RWPE1 (cell line): ENCODE data around the gene BABAM2.

ENCODE experiments used
- CTCF ChIA-PET: fragments of 350-600 bp; sonication (Branson Sonifier 250); formaldehyde crosslinking; extraction: SDS; loops from one replicate; lab custom pipeline; 2021; lab: Yijun Ruan, JAX
- POLR2A ChIA-PET: fragments of 400-600 bp; formaldehyde crosslinking; extraction: SDS; loops from one replicate; lab custom pipeline; 2020; ENCODE audit warnings: antibody characterized with exemption; ENCODE audit not compliant: low non-redundant PET; lab: Yijun Ruan, JAX
- DNase-seq: peaks from one replicate; pipeline ENCODE4 v3.0.0; 2012; ENCODE audit warnings: low spot score
- H3K27ac ChIP-seq: fragments of 450-650 bp; 2 replicates; pipeline ENCODE4 v1.5.1; 2017
- CTCF ChIP-seq: fragments of 450-650 bp; conservative IDR thresholded peaks from 2 replicates; pipeline ENCODE4 v1.5.1; 2017; ENCODE audit warnings: low read depth, mild to moderate bottlenecking

The BABAM2 gene

GRCh38 chr2:28162564-28162963 is 272.0 kb downstream of the BABAM2 start:
- POLR2A ChIA-PET = interaction anchor here (0.6 kb wide), 1 partner anchor 36 kb away, joined by 5 read pairs; no protein-coding TSS in a partner anchor
- no peak for DNase-seq
- H3K27ac ChIP-seq = no peak overlapping the region
- no peak for TF ChIP-seq CTCF
- CTCF ChIA-PET = interaction anchor here (0.5 to 0.6 kb wide), 2 partner anchors 8 to 83 kb away, joined by 3 to 6 read pairs; no protein-coding TSS in a partner anchor

GRCh38 chr2:28163028-28163427 is 272.5 kb downstream of the BABAM2 start:
- DNase-seq = no peak
- TF ChIP-seq CTCF = no peak
- ChIA-PET CTCF (interaction anchor here (0.6 kb wide), 1 partner anchor 8 kb away, joined by 6 read pairs; no protein-coding TSS in a partner anchor), POLR2A (interaction anchor here (0.6 kb wide), 1 partner anchor 35 kb away, joined by 5 read pairs; no protein-coding TSS in a partner anchor)
- H3K27ac ChIP-seq = no peak overlapping the region

- CTCF ChIA-PET = no interaction called here
These were observed 273.2 kb downstream of the BABAM2 start for GRCh38 chr2:28163627-28164279.

GRCh38 chr2:28164280-28164801 is 273.8 kb downstream of the BABAM2 start:
- ChIA-PET POLR2A (no interaction called here), CTCF (interaction anchor here (0.7 kb wide), 1 partner anchor 237 kb away, joined by 3 read pairs; no protein-coding TSS in a partner anchor)
- TF ChIP-seq CTCF = no peak
- H3K27ac ChIP-seq = no peak overlapping the region
- DNase-seq = no peak

More at GRCh38 chr2:28163627-28164279, 273.2 kb downstream of the BABAM2 start:
- no peak for TF ChIP-seq CTCF
- POLR2A ChIA-PET = no interaction called here
- no peak for DNase-seq
- H3K27ac ChIP-seq = no peak overlapping the region

GRCh38 chr2:28165087-28165635 is 274.6 kb downstream of the BABAM2 start:
- DNase-seq = no peak
- TF ChIP-seq CTCF = no peak
- H3K27ac ChIP-seq = no peak overlapping the region
- ChIA-PET POLR2A (no interaction called here), CTCF (interaction anchor here (0.7 to 0.8 kb wide), 2 partner anchors 33 to 236 kb away, joined by 3 read pairs; no protein-coding TSS in a partner anchor)

- ChIA-PET POLR2A (no interaction called here), CTCF (no interaction called here)
- no peak for TF ChIP-seq CTCF
- H3K27ac ChIP-seq = peak overlapping the region; percentile 59
- DNase-seq = peak; percentile 64
These were observed 276.4 kb downstream of the BABAM2 start for GRCh38 chr2:28166956-28167355.
